ENCODE results near the gene DSCAM.

DSCAM gene

GRCh38 chr21:40846103-40846502 is 855 bp downstream of the DSCAM start:
- no peak for DNase-seq (ENCODE audit: extremely low read depth, low read depth)
- no peak overlapping the region for H3K4me3 ChIP-seq (replicated peaks; ENCODE audit: low read depth, low read length)
- no peak for TF ChIP-seq CTCF (IDR thresholded peaks at IDR 0.05; ENCODE audit: low read depth, low read length, missing control alignments)

GRCh38 chr21:40845441-40845995 is 1.4 kb downstream of the DSCAM start:
- DNase-seq (ENCODE audit: extremely low read depth, low read depth) = no peak
- no peak overlapping the region for H3K4me3 ChIP-seq (replicated peaks; ENCODE audit: low read depth, low read length)
- no peak for TF ChIP-seq CTCF (IDR thresholded peaks at IDR 0.05; ENCODE audit: low read depth, low read length, missing control alignments)

DNA sequence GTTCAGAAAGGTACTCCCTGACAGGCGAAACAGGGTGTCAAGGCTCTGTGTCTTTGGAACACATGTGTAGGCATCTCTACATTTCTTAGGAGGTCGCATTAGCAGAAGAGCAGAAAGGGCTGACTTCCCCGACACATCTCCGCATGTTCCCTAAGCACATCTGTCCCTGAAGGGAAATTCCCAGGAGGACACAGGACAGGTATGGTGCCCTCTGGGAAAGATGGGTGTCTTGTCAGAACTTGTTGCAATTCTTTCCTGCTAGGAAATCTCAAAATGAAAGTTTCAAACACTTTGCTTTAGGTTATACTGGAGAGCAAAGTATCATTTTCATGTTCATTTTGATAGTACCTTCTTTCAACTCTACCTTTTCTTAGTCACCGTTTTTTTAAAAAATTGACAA is 2.0 kb downstream of the DSCAM start:
- TF ChIP-seq CTCF (IDR thresholded peaks at IDR 0.05; ENCODE audit: low read depth, low read length, missing control alignments) = no peak
- H3K4me3 ChIP-seq (replicated peaks; ENCODE audit: low read depth, low read length) = no peak overlapping the region
- DNase-seq (ENCODE audit: extremely low read depth, low read depth) = no peak

DNA sequence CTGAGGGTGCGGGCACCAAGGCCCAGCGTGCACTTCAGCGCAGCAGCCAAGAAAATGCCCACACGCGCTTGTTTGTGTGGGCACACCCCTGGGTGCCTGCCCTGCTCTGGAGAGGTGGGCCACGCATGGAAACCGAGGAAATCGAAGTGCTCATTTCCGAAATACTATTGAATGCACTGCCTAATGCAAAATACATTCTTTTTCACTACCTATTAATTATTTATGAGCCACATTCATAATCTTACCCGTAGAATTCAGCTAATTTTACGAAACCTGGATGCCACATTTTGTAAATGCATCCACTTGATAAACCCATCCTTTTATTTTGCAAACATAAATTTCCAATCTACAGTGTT is 4.8 kb downstream of the DSCAM start:
- no peak for DNase-seq (ENCODE audit: extremely low read depth, low read depth)
- H3K4me3 ChIP-seq (replicated peaks; ENCODE audit: low read depth, low read length) = no peak overlapping the region
- TF ChIP-seq CTCF (IDR thresholded peaks at IDR 0.05; ENCODE audit: low read depth, low read length, missing control alignments) = no peak

- DNase-seq (ENCODE audit: extremely low read depth, low read depth) = no peak
- TF ChIP-seq CTCF (IDR thresholded peaks at IDR 0.05; ENCODE audit: low read depth, low read length, missing control alignments) = no peak
- no peak overlapping the region for H3K4me3 ChIP-seq (replicated peaks; ENCODE audit: low read depth, low read length)
Measured at GRCh38 chr21:40841524-40842196, 5.3 kb downstream of the DSCAM start.

DNA sequence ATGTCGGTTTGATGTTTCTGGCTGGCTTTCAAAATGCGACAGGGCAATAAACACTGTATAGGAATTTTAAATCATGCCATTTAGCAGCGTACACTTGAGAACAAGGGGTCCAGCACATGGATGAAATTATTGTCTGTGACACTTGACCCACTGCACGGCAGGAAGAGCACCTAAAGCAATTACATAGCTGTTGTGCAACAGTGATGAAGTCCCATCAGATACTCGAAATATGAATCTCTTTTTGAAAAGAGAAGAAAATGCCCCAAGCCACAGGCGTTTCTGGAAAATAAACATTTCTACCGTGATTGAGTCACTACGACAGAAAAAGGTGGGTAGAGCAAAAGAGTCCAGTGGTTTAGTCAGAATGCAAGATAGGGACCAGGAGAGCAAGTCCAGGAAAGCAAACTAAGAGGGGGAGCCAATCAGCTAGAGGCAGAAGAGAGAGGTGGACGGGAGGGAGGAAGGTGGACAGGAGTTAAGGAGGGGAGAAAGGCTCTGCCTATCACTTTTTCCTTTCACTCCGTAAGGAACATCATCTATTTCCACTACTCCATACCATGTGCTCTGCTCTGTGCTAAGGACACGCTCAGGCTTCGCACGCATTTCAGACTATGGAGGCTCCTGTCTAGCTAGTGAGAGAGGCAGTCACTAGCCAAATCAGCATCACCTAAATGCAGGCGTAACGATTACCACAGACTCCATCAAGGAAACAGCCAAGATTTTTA is 6.4 kb downstream of the DSCAM start:
- DNase-seq (ENCODE audit: extremely low read depth, low read depth) = no peak
- no peak overlapping the region for H3K4me3 ChIP-seq (replicated peaks; ENCODE audit: low read depth, low read length)
- TF ChIP-seq CTCF (IDR thresholded peaks at IDR 0.05; ENCODE audit: low read depth, low read length, missing control alignments) = no peak
